A549 treated with RU486 at 1 μM for 4 hours (cell line): ENCODE data around the gene TFF2. TPM values are rescaled to one million over a fixed set of nuclear protein-coding genes. Genes with fewer than 3 reads are reported as not detected.

Experiments
- total RNA-seq: library from RNA; stranded (reverse); fragments of 200-300 nt; extraction: Qiagen RNA extraction; gene quantifications from 5 replicates; pipeline ENCODE4 v1.2.3, GENCODE V29; 2022; ENCODE audit warnings: low read depth

The TFF2 gene
- total RNA-seq: 0.47 TPM in 1 of 5 replicates, not detected in the others

GRCh38 chr21:42350927-42351426, at the start of gene TFF2:
Gene TFF2 (minus strand): TSS chr21:42350994. CDS start chr21:42350957, 37 bp downstream.

GRCh38 chr21:42395905-42396651, 45.3 kb upstream of the TFF2 start, which contains the start of gene TMPRSS3:
Gene TMPRSS3 (minus strand): TSS chr21:42396052. CDS start chr21:42395417, 635 bp downstream.

GRCh38 chr21:42366292-42367010, 15.7 kb upstream of the TFF2 start, which contains the start of gene TFF1:
Gene TFF1 (minus strand): TSS chr21:42366535. CDS start chr21:42366495, 40 bp downstream.

GRCh38 chr21:42315296-42315891, 35.4 kb downstream of the TFF2 start, which contains the start of gene TFF3:
Gene TFF3 (minus strand): TSS chr21:42315409. CDS start chr21:42315374, 35 bp downstream.

Other genes starting within 250 kb of the TFF2 start
- gene ABCG1, start 131.9 kb downstream of the TFF2 start, total RNA-seq: 2.1 to 2.6 TPM (median 2.4 TPM) in 5 replicates
- not detected in 5 replicates for gene TFF3, start 35.6 kb downstream of the TFF2 start, total RNA-seq
- 22.1 to 29.0 TPM (median 26.3 TPM) in 5 replicates for gene TFF1, start 15.5 kb upstream of the TFF2 start, total RNA-seq
- 0.10 to 0.53 TPM (median 0.24 TPM) in 4 of 5 replicates, not detected in the other for gene TMPRSS3, start 45.1 kb upstream of the TFF2 start, total RNA-seq
- 0.08 to 0.33 TPM (median 0.09 TPM) in 5 replicates for gene UBASH3A, start 52.9 kb upstream of the TFF2 start, total RNA-seq
- 0.68 to 1.3 TPM (median 0.91 TPM) in 5 replicates for gene RSPH1, start 145.2 kb upstream of the TFF2 start, total RNA-seq
- 3.6 to 4.4 TPM (median 3.8 TPM) in 5 replicates for gene SLC37A1, start 162.9 kb upstream of the TFF2 start, total RNA-seq